GM18867 (cell line): ENCODE measurements around the gene AFAP1.

Experiments
- ATAC-seq: cut with Tn5 transposase; IDR thresholded peaks from one replicate; pipeline ENCODE4 v1.9.1; 2021; ENCODE audit warnings: mild to moderate bottlenecking, moderate library complexity; ENCODE audit not compliant: unreplicated experiment

Gene AFAP1

GRCh38 chr4:7871356-7871755 lies 68.3 kb downstream of the AFAP1 start:
- ATAC-seq, result no peak

GRCh38 chr4:7868892-7869471 lies 70.7 kb downstream of the AFAP1 start:
- no peak for ATAC-seq

- no peak for ATAC-seq
These were observed 71.3 kb downstream of the AFAP1 start for GRCh38 chr4:7868436-7868775.

GRCh38 chr4:7867701-7868435 lies 71.8 kb downstream of the AFAP1 start:
- no peak for ATAC-seq

GRCh38 chr4:7867191-7867590 lies 72.5 kb downstream of the AFAP1 start:
- ATAC-seq, result no peak

GRCh38 chr4:7865533-7865932 lies 74.1 kb downstream of the AFAP1 start:
- no peak for ATAC-seq

GRCh38 chr4:7864685-7865084 lies 75.0 kb downstream of the AFAP1 start:
- ATAC-seq, result no peak

GRCh38 chr4:7863911-7864681 lies 75.6 kb downstream of the AFAP1 start:
- no peak for ATAC-seq

- ATAC-seq, result no peak
These were observed 77.0 kb downstream of the AFAP1 start for GRCh38 chr4:7862561-7863192.

- no peak for ATAC-seq
These were observed 78.2 kb downstream of the AFAP1 start for GRCh38 chr4:7861440-7861881.

GRCh38 chr4:7860600-7861163 lies 79.0 kb downstream of the AFAP1 start:
- no peak for ATAC-seq

GRCh38 chr4:7859326-7859725 lies 80.3 kb downstream of the AFAP1 start:
- no peak for ATAC-seq

GRCh38 chr4:7858498-7858897 lies 81.2 kb downstream of the AFAP1 start:
- ATAC-seq, result no peak

GRCh38 chr4:7857993-7858392 lies 81.7 kb downstream of the AFAP1 start:
- no peak for ATAC-seq

GRCh38 chr4:7857238-7857701 lies 82.4 kb downstream of the AFAP1 start:
- no peak for ATAC-seq

- ATAC-seq, result no peak
These were observed 83.9 kb downstream of the AFAP1 start for GRCh38 chr4:7855731-7856130.

- no peak for ATAC-seq
These were observed 84.8 kb downstream of the AFAP1 start for GRCh38 chr4:7854697-7855370.

GRCh38 chr4:7854216-7854615 lies 85.4 kb downstream of the AFAP1 start:
- ATAC-seq, result no peak

- ATAC-seq, result no peak
These were observed 86.4 kb downstream of the AFAP1 start for GRCh38 chr4:7853271-7853670.

- no peak for ATAC-seq
These were observed 87.0 kb downstream of the AFAP1 start for GRCh38 chr4:7852568-7853185.
